ENCODE results near the gene ADAP1. TPM values are rescaled to one million over a fixed set of nuclear protein-coding genes. Genes with fewer than 3 reads are reported as not detected.

ADAP1 gene
- total RNA-seq, 3 donors from 2014 or later: 7.5 to 15.5 (median 14.0) TPM

GRCh38 chr7:936386-937054 is 18.0 kb downstream of the ADAP1 start:
- TF ChIP-seq CTCF (IDR thresholded peaks at IDR 0.05) (no peak), POLR2A (IDR thresholded peaks at IDR 0.05) (no peak), POLR2AphosphoS5 (IDR thresholded peaks at IDR 0.05) (no peak)
- Histone ChIP-seq H3K4me3 (no peak overlapping the region), H3K4me1 (no peaks in the 10 kb centered on the region), H3K27ac (no peak overlapping the region), H3K27me3 (no peaks in the 10 kb centered on the region), H3K36me3 (no peaks in the 10 kb centered on the region), H3K9me3 (no peaks in the 10 kb centered on the region)
- intact Hi-C loops (cut with DNase I; ENCODE audit: low total_unique reads): no loop called here
- DNase-seq (ENCODE audit: low spot score in 2 of 2): no peak

- Histone ChIP-seq H3K27me3 (no peaks in the 10 kb centered on the region), H3K4me3 (no peak overlapping the region), H3K27ac (no peak overlapping the region), H3K4me1 (no peaks in the 10 kb centered on the region), H3K36me3 (no peaks in the 10 kb centered on the region), H3K9me3 (no peaks in the 10 kb centered on the region)
- TF ChIP-seq CTCF (IDR thresholded peaks at IDR 0.05) (no peak), POLR2A (IDR thresholded peaks at IDR 0.05) (no peak), POLR2AphosphoS5 (IDR thresholded peaks at IDR 0.05) (no peak)
- intact Hi-C loops (cut with DNase I; ENCODE audit: low total_unique reads): no loop called here
- DNase-seq (ENCODE audit: low spot score in 2 of 2): no peak
These were observed 18.6 kb downstream of the ADAP1 start for GRCh38 chr7:935874-936385.

GRCh38 chr7:935164-935873 is 19.2 kb downstream of the ADAP1 start:
- H3K36me3 ChIP-seq: no peaks in the 10 kb centered on the region
- no peaks in the 10 kb centered on the region for H3K4me1 ChIP-seq
- H3K27ac ChIP-seq: no peak overlapping the region
- H3K4me3 ChIP-seq: no peak overlapping the region
- no peak for DNase-seq (ENCODE audit: low spot score in 2 of 2)
- no peak for TF ChIP-seq POLR2A (IDR thresholded peaks at IDR 0.05)
- no peak for TF ChIP-seq CTCF (IDR thresholded peaks at IDR 0.05)
- TF ChIP-seq POLR2AphosphoS5 (IDR thresholded peaks at IDR 0.05): no peak
- intact Hi-C loops (cut with DNase I; ENCODE audit: low total_unique reads): no loop called here
- no peaks in the 10 kb centered on the region for H3K9me3 ChIP-seq
- no peaks in the 10 kb centered on the region for H3K27me3 ChIP-seq

GRCh38 chr7:934469-935163 is 19.9 kb downstream of the ADAP1 start:
- no peaks in the 10 kb centered on the region for H3K9me3 ChIP-seq
- H3K36me3 ChIP-seq: no peaks in the 10 kb centered on the region
- no peak for DNase-seq (ENCODE audit: low spot score in 2 of 2)
- no peak for TF ChIP-seq CTCF (IDR thresholded peaks at IDR 0.05)
- no peak for TF ChIP-seq POLR2AphosphoS5 (IDR thresholded peaks at IDR 0.05)
- intact Hi-C loops (cut with DNase I; ENCODE audit: low total_unique reads): no loop called here
- H3K4me3 ChIP-seq: no peak overlapping the region
- H3K27ac ChIP-seq: no peak overlapping the region
- no peaks in the 10 kb centered on the region for H3K4me1 ChIP-seq
- no peaks in the 10 kb centered on the region for H3K27me3 ChIP-seq

- no peak for TF ChIP-seq POLR2A (IDR thresholded peaks at IDR 0.05)
- Histone ChIP-seq H3K4me3 (no peak overlapping the region), H3K27ac (no peak overlapping the region), H3K4me1 (no peaks in the 10 kb centered on the region), H3K36me3 (no peaks in the 10 kb centered on the region), H3K27me3 (no peaks in the 10 kb centered on the region), H3K9me3 (no peaks in the 10 kb centered on the region)
- intact Hi-C loops (cut with DNase I; ENCODE audit: low total_unique reads): no loop called here
- no peak for DNase-seq (ENCODE audit: low spot score in 2 of 2)
These were observed 21.9 kb downstream of the ADAP1 start for GRCh38 chr7:932651-932975.
